ENCODE measurements around the gene RPL3. TPM values are rescaled to one million over a fixed set of nuclear protein-coding genes. Genes with fewer than 3 reads are reported as not detected.

The RPL3 gene
- total and polyA plus RNA-seq, 2 donors (not counting 1 experiment from before 2014, with no cell fraction given): 2,627 to 2,862 TPM

- Histone ChIP-seq H3K36me3 (ENCODE audit: control insufficient read depth, insufficient read depth, low read length) (no peaks in the 10 kb centered on the region), H4K20me1 (ENCODE audit: control insufficient read depth, extremely low read depth, insufficient read depth, low read length) (no peaks in the 10 kb centered on the region), H3K27me3 (ENCODE audit: control insufficient read depth, insufficient read depth, low read length) (no peaks in the 10 kb centered on the region), H3K27ac (ENCODE audit: insufficient read depth, low read length) (no peak overlapping the region), H3K9me3 (ENCODE audit: control insufficient read depth, insufficient read depth, low read depth, low read length) (no peaks in the 10 kb centered on the region), H3K9ac (ENCODE audit: insufficient read depth, low read length) (no peak overlapping the region), H2AFZ (ENCODE audit: low read length) (no peak overlapping the region), H3K4me1 (ENCODE audit: control insufficient read depth, extremely low read depth, insufficient read depth, low read length) (peaks cover 8% of the 10 kb centered on the region), H3K4me2 (ENCODE audit: extremely low read depth, insufficient read depth, low read length) (no peak overlapping the region), H3K4me3 (replicated peaks in 1 of 4; ENCODE audit: control extremely low read depth in 1 of 4, insufficient read depth in 1 of 4, low read depth in 3 of 4, low read length in 4 of 4) (no peak overlapping the region), H3K79me2 (ENCODE audit: control insufficient read depth, insufficient read depth, low read length) (no peaks in the 10 kb centered on the region)
- no peak for DNase-seq (ENCODE audit: low read depth in 2 of 2)
- TF ChIP-seq CTCF (conservative IDR thresholded peaks at IDR 0.05 in 1 of 2, IDR thresholded peaks at IDR 0.05 in 1 of 2; ENCODE audit: low read depth in 1 of 2, low read length in 2 of 2): no peak
- no peak for TF ChIP-seq EZH2 (IDR thresholded peaks at IDR 0.05; ENCODE audit: low read length, missing control alignments)
Observed at GRCh38 chr22:39273950-39274887, 45.2 kb downstream of the RPL3 start.

GRCh38 chr22:39270792-39271191, 48.6 kb downstream of the RPL3 start:
- no peaks in the 10 kb centered on the region for H4K20me1 ChIP-seq (ENCODE audit: control insufficient read depth, extremely low read depth, insufficient read depth, low read length)
- H3K4me1 ChIP-seq (ENCODE audit: control insufficient read depth, extremely low read depth, insufficient read depth, low read length): no peaks in the 10 kb centered on the region
- H3K9ac ChIP-seq (ENCODE audit: insufficient read depth, low read length): no peak overlapping the region
- H3K27me3 ChIP-seq (ENCODE audit: control insufficient read depth, insufficient read depth, low read length): no peaks in the 10 kb centered on the region
- H3K4me3 ChIP-seq (replicated peaks in 1 of 4; ENCODE audit: control extremely low read depth in 1 of 4, insufficient read depth in 1 of 4, low read depth in 3 of 4, low read length in 4 of 4): no peak overlapping the region
- no peak for DNase-seq (ENCODE audit: low read depth in 2 of 2)
- H3K27ac ChIP-seq (ENCODE audit: insufficient read depth, low read length): no peak overlapping the region
- H3K79me2 ChIP-seq (ENCODE audit: control insufficient read depth, insufficient read depth, low read length): no peaks in the 10 kb centered on the region
- no peak overlapping the region for H3K4me2 ChIP-seq (ENCODE audit: extremely low read depth, insufficient read depth, low read length)
- no peak overlapping the region for H2AFZ ChIP-seq (ENCODE audit: low read length)
- no peaks in the 10 kb centered on the region for H3K9me3 ChIP-seq (ENCODE audit: control insufficient read depth, insufficient read depth, low read depth, low read length)
- no peaks in the 10 kb centered on the region for H3K36me3 ChIP-seq (ENCODE audit: control insufficient read depth, insufficient read depth, low read length)
- no peak for TF ChIP-seq EZH2 (IDR thresholded peaks at IDR 0.05; ENCODE audit: low read length, missing control alignments)
- TF ChIP-seq CTCF (conservative IDR thresholded peaks at IDR 0.05 in 1 of 2, IDR thresholded peaks at IDR 0.05 in 1 of 2; ENCODE audit: low read depth in 1 of 2, low read length in 2 of 2): no peak

- no peak overlapping the region for H2AFZ ChIP-seq (ENCODE audit: low read length)
- no peaks in the 10 kb centered on the region for H4K20me1 ChIP-seq (ENCODE audit: control insufficient read depth, extremely low read depth, insufficient read depth, low read length)
- TF ChIP-seq CTCF (conservative IDR thresholded peaks at IDR 0.05 in 1 of 2, IDR thresholded peaks at IDR 0.05 in 1 of 2; ENCODE audit: low read depth in 1 of 2, low read length in 2 of 2): no peak
- no peak for TF ChIP-seq EZH2 (IDR thresholded peaks at IDR 0.05; ENCODE audit: low read length, missing control alignments)
- H3K9ac ChIP-seq (ENCODE audit: insufficient read depth, low read length): no peak overlapping the region
- H3K27ac ChIP-seq (ENCODE audit: insufficient read depth, low read length): no peak overlapping the region
- H3K27me3 ChIP-seq (ENCODE audit: control insufficient read depth, insufficient read depth, low read length): no peaks in the 10 kb centered on the region
- no peaks in the 10 kb centered on the region for H3K36me3 ChIP-seq (ENCODE audit: control insufficient read depth, insufficient read depth, low read length)
- no peaks in the 10 kb centered on the region for H3K79me2 ChIP-seq (ENCODE audit: control insufficient read depth, insufficient read depth, low read length)
- no peak overlapping the region for H3K4me3 ChIP-seq (replicated peaks in 1 of 4; ENCODE audit: control extremely low read depth in 1 of 4, insufficient read depth in 1 of 4, low read depth in 3 of 4, low read length in 4 of 4)
- no peak overlapping the region for H3K4me2 ChIP-seq (ENCODE audit: extremely low read depth, insufficient read depth, low read length)
- H3K9me3 ChIP-seq (ENCODE audit: control insufficient read depth, insufficient read depth, low read depth, low read length): no peaks in the 10 kb centered on the region
- DNase-seq (ENCODE audit: low read depth in 2 of 2): no peak
- H3K4me1 ChIP-seq (ENCODE audit: control insufficient read depth, extremely low read depth, insufficient read depth, low read length): no peaks in the 10 kb centered on the region
Observed at GRCh38 chr22:39270280-39270679, 49.1 kb downstream of the RPL3 start.

All from fibroblast of lung (primary cell).